ENCODE results near the gene FBXW2. TPM values are rescaled to one million over a fixed set of nuclear protein-coding genes. Genes with fewer than 3 reads are reported as not detected.

FBXW2 gene
- total and polyA plus RNA-seq, 2 donors (not counting 1 experiment from before 2014, with no cell fraction given): 14.9 to 70.6 TPM

GRCh38 chr9:120781236-120781635 lies 12.0 kb downstream of the FBXW2 start:
- no peak overlapping the region for H3K27ac Mint-ChIP-seq
- H3K4me3 Mint-ChIP-seq: no peak overlapping the region
- H3K4me1 Mint-ChIP-seq: peaks cover 12% of the 10 kb centered on the region
- peaks cover 16% of the 10 kb centered on the region for H4K20me1 ChIP-seq (ENCODE audit: control insufficient read depth, insufficient read depth, low read length, poor library complexity, severe bottlenecking)
- no peaks in the 10 kb centered on the region for H3K9me3 ChIP-seq (ENCODE audit: control extremely low read depth in 1 of 3, control insufficient read depth in 2 of 3, insufficient read depth in 1 of 3, low read length in 2 of 3)
- ChIA-PET CTCF (no interaction called here), POLR2A (no interaction called here)
- 100% methylated on average over 1 of the region's 2 CpGs for WGBS (ENCODE audit: insufficient coverage)
- H2AFZ ChIP-seq (ENCODE audit: insufficient read depth, low read depth, low read length, poor library complexity, severe bottlenecking): no peak overlapping the region
- H3K79me2 ChIP-seq (ENCODE audit: control insufficient read depth, insufficient read depth, low read length): peaks cover 71% of the 10 kb centered on the region
- H3K4me3 ChIP-seq (ENCODE audit: control extremely low read depth in 1 of 5, extremely low read depth in 1 of 5, insufficient read depth in 1 of 5, low read depth in 2 of 5, low read length in 4 of 5): no peak overlapping the region
- TF ChIP-seq CTCF (IDR thresholded peaks at IDR 0.05) (no peak), EZH2 (IDR thresholded peaks at IDR 0.05; ENCODE audit: borderline replicate concordance, insufficient read depth, low read depth, low read length, poor library complexity, severe bottlenecking) (no peak)
- intact Hi-C loops (cut with micrococcal nuclease): no loop called here
- H3K27me3 Mint-ChIP-seq: no peaks in the 10 kb centered on the region
- no peaks in the 10 kb centered on the region for H3K9me3 Mint-ChIP-seq (ENCODE audit: insufficient read depth)
- no peak for ATAC-seq (ENCODE audit: low read depth)
- no peak overlapping the region for H3K9ac ChIP-seq (ENCODE audit: low read length)
- no peak overlapping the region for H3K4me2 ChIP-seq (replicated peaks; ENCODE audit: low read depth, low read length, poor library complexity, severe bottlenecking)
- no peaks in the 10 kb centered on the region for H3K4me1 ChIP-seq (ENCODE audit: control insufficient read depth in 2 of 2, insufficient read depth in 2 of 2, low read length in 2 of 2)
- H3K36me3 ChIP-seq (replicated peaks in 1 of 2; ENCODE audit: control extremely low read depth in 1 of 2, control insufficient read depth in 1 of 2, extremely low read depth in 1 of 2, insufficient read depth in 2 of 2, low read length in 1 of 2): peaks cover 17 to 42% of the 10 kb centered on the region in 2 experiments
- DNase-seq: no peak
- no peak overlapping the region for H3K27ac ChIP-seq (ENCODE audit: low read length in 2 of 2)
- no peaks in the 10 kb centered on the region for H3K27me3 ChIP-seq (replicated peaks in 1 of 4; ENCODE audit: control extremely low read depth in 1 of 4, control insufficient read depth in 3 of 4, insufficient read depth in 4 of 4, low read length in 3 of 4)

- H3K9me3 ChIP-seq (ENCODE audit: control extremely low read depth in 1 of 3, control insufficient read depth in 2 of 3, insufficient read depth in 1 of 3, low read length in 2 of 3): no peaks in the 10 kb centered on the region
- H3K79me2 ChIP-seq (ENCODE audit: control insufficient read depth, insufficient read depth, low read length): peaks cover 63% of the 10 kb centered on the region
- H3K4me2 ChIP-seq (replicated peaks; ENCODE audit: low read depth, low read length, poor library complexity, severe bottlenecking): no peak overlapping the region
- ChIA-PET POLR2A (no interaction called here), CTCF (interaction anchor here (0.7 to 1.0 kb wide), 2 partner anchors 13 to 125 kb away, joined by 3 read pairs; partner anchors contain the start of gene FBXW2)
- ATAC-seq (ENCODE audit: low read depth): no peak
- no peaks in the 10 kb centered on the region for H3K27me3 Mint-ChIP-seq
- peaks cover 16% of the 10 kb centered on the region for H4K20me1 ChIP-seq (ENCODE audit: control insufficient read depth, insufficient read depth, low read length, poor library complexity, severe bottlenecking)
- H3K4me1 Mint-ChIP-seq: peaks cover 9% of the 10 kb centered on the region
- 100% methylated on average over 2 of the region's 3 CpGs for WGBS (ENCODE audit: insufficient coverage)
- no peaks in the 10 kb centered on the region for H3K9me3 Mint-ChIP-seq (ENCODE audit: insufficient read depth)
- no peak for DNase-seq
- intact Hi-C loops (cut with micrococcal nuclease): no loop called here
- H3K27ac Mint-ChIP-seq: no peak overlapping the region
- no peak overlapping the region for H2AFZ ChIP-seq (ENCODE audit: insufficient read depth, low read depth, low read length, poor library complexity, severe bottlenecking)
- no peak overlapping the region for H3K9ac ChIP-seq (ENCODE audit: low read length)
- no peak overlapping the region for H3K27ac ChIP-seq (ENCODE audit: low read length in 2 of 2)
- H3K27me3 ChIP-seq (replicated peaks in 1 of 4; ENCODE audit: control extremely low read depth in 1 of 4, control insufficient read depth in 3 of 4, insufficient read depth in 4 of 4, low read length in 3 of 4): no peaks in the 10 kb centered on the region
- no peaks in the 10 kb centered on the region for H3K4me1 ChIP-seq (ENCODE audit: control insufficient read depth in 2 of 2, insufficient read depth in 2 of 2, low read length in 2 of 2)
- H3K4me3 ChIP-seq (ENCODE audit: control extremely low read depth in 1 of 5, extremely low read depth in 1 of 5, insufficient read depth in 1 of 5, low read depth in 2 of 5, low read length in 4 of 5): no peak overlapping the region
- peaks cover 17 to 44% of the 10 kb centered on the region in 2 experiments for H3K36me3 ChIP-seq (replicated peaks in 1 of 2; ENCODE audit: control extremely low read depth in 1 of 2, control insufficient read depth in 1 of 2, extremely low read depth in 1 of 2, insufficient read depth in 2 of 2, low read length in 1 of 2)
- H3K4me3 Mint-ChIP-seq: no peak overlapping the region
- TF ChIP-seq EZH2 (IDR thresholded peaks at IDR 0.05; ENCODE audit: borderline replicate concordance, insufficient read depth, low read depth, low read length, poor library complexity, severe bottlenecking) (no peak), CTCF (IDR thresholded peaks at IDR 0.05) (no peak)
Observed at GRCh38 chr9:120780367-120780766, 12.8 kb downstream of the FBXW2 start.
